SK-N-SH (cell line): Measurements from ENCODE around the gene OR52B4. TPM values are rescaled to one million over a fixed set of nuclear protein-coding genes. Genes with fewer than 3 reads are reported as not detected.

ENCODE experiments used
- CTCF ChIA-PET: fragments of 300-600, 350-600 bp; formaldehyde crosslinking; extraction: SDS; loops from one replicate; lab custom pipeline; 2021; lab: Yijun Ruan, JAX
- POLR2A ChIA-PET: fragments of 350-600 bp; sonication (Branson Sonifier 250); formaldehyde crosslinking; extraction: SDS; loops from one replicate; lab custom pipeline; 2020; ENCODE audit warnings: antibody characterized with exemption, inconsistent platforms; lab: Yijun Ruan, JAX
- DNase-seq: peaks from one replicate; pipeline ENCODE4 v3.0.0; 2012
- H2AFZ ChIP-seq: fragments of 200-600 bp; sonication (generic); 2 replicates; pipeline ENCODE4 v1.8.1; 2016; ENCODE audit warnings: antibody characterized with exemption, mild to moderate bottlenecking, low read depth
- H3F3A ChIP-seq: fragments of 200-600 bp; sonication (generic); replicated peaks from 2 replicates; pipeline ENCODE3; 2016; ENCODE audit warnings: antibody characterized with exemption, mild to moderate bottlenecking; ENCODE audit not compliant: insufficient read depth
- H3K27ac ChIP-seq, 2 experiments: fragments of 200-500 bp in 1 of 2; fragments of 200-600 bp in 1 of 2; sonication (Bioruptor generic) in 1 of 2; sonication (generic), shearing (Covaris generic) in 1 of 2; 2 replicates each; pipeline versions ENCODE4 v1.5.1 to v1.6.1; 2014 to 2016; ENCODE audit warnings: low read depth in 2 of 2, inconsistent platforms in 1 of 2, low read length in 1 of 2, mild to moderate bottlenecking in 1 of 2, mixed read lengths in 1 of 2
- H3K27me3 ChIP-seq: fragments of 200-600 bp; sonication (generic), shearing (Covaris generic); 2 replicates; pipeline ENCODE4 v1.6.1; 2016; ENCODE audit warnings: mixed run types; ENCODE audit not compliant: insufficient read depth
- H3K36me3 ChIP-seq, 2 experiments: fragments of 200-500 bp in 1 of 2; fragments of 200-600 bp in 1 of 2; sonication (Bioruptor generic) in 1 of 2; sonication (generic) in 1 of 2; replicated peaks in 1 of 2; 2 replicates each; pipeline versions ENCODE3 to v1.5.1; 2014 to 2016; ENCODE audit warnings: low read length in 1 of 2, mild to moderate bottlenecking in 1 of 2; ENCODE audit not compliant: insufficient read depth in 2 of 2, control insufficient read depth in 1 of 2
- H3K4me1 ChIP-seq, 2 experiments: fragments of 200-500 bp in 1 of 2; fragments of 200-600 bp in 1 of 2; sonication (Bioruptor generic) in 1 of 2; sonication (generic), shearing (Covaris generic) in 1 of 2; 2 replicates each; pipeline versions ENCODE4 v1.5.1 to v1.6.1; 2014 to 2016; ENCODE audit warnings: low read depth in 1 of 2, low read length in 1 of 2, mixed run types in 1 of 2; ENCODE audit not compliant: insufficient read depth in 2 of 2, control insufficient read depth in 1 of 2
- H3K4me2 ChIP-seq: fragments of 200-600 bp; sonication (generic), shearing (Covaris generic); 2 replicates; pipeline ENCODE4 v1.6.1; 2017; ENCODE audit warnings: mixed run types
- H3K4me3 ChIP-seq, 2 experiments: fragments of 200-500 bp in 1 of 2; fragments of 200-600 bp in 1 of 2; sonication (Bioruptor generic) in 1 of 2; sonication (generic), shearing (Covaris generic) in 1 of 2; 2 replicates each; pipeline versions ENCODE4 v1.5.1 to v1.8.1; 2014 to 2016; ENCODE audit warnings: low read depth in 2 of 2, inconsistent platforms in 1 of 2, low read length in 1 of 2, mild to moderate bottlenecking in 1 of 2, mixed read lengths in 1 of 2, moderate library complexity in 1 of 2
- H3K79me2 ChIP-seq: fragments of 200-600 bp; sonication (generic); 2 replicates; pipeline ENCODE4 v1.8.1; 2017; ENCODE audit warnings: mild to moderate bottlenecking; ENCODE audit not compliant: insufficient read depth
- H3K9ac ChIP-seq: fragments of 200-600 bp; sonication (generic); 2 replicates; pipeline ENCODE4 v1.6.1; 2017; ENCODE audit warnings: mixed run types
- H3K9me2 ChIP-seq: fragments of 200-600 bp; sonication (generic); 2 replicates; pipeline ENCODE4 v1.6.1; 2017; ENCODE audit warnings: mixed run types
- H3K9me3 ChIP-seq: fragments of 200-600 bp; sonication (generic); 2 replicates; pipeline ENCODE4 v1.6.1; 2017; ENCODE audit warnings: mixed run types, mild to moderate bottlenecking, moderate library complexity
- H4K20me1 ChIP-seq: fragments of 200-600 bp; sonication (generic); 2 replicates; pipeline ENCODE4 v1.6.1; 2017; ENCODE audit warnings: mild to moderate bottlenecking, mixed run types; ENCODE audit not compliant: insufficient read depth
- ELF1 ChIP-seq: IDR thresholded peaks from 2 replicates; pipeline ENCODE4 v1.4.0; 2012
- FOXJ3 ChIP-seq: sonication (generic); formaldehyde crosslinking; IDR thresholded peaks from 2 replicates; pipeline ENCODE4 v1.5.1; 2020; ENCODE audit warnings: mild to moderate bottlenecking, missing genetic modification reagents
- FOXM1 ChIP-seq: IDR thresholded peaks from 2 replicates; pipeline ENCODE4 v1.4.0; 2012; ENCODE audit warnings: low read depth, mild to moderate bottlenecking
- GATA2 ChIP-seq: sonication (generic); formaldehyde crosslinking; IDR thresholded peaks from 2 replicates; pipeline ENCODE4 v1.5.0; 2020; ENCODE audit warnings: mild to moderate bottlenecking, missing genetic modification reagents
- IRF3 ChIP-seq: fragments of 150-350 bp; IDR thresholded peaks from 2 replicates; pipeline ENCODE4 v1.6.1; 2016; ENCODE audit warnings: mild to moderate bottlenecking, low read depth, low read length
- JUND ChIP-seq: IDR thresholded peaks from 2 replicates; pipeline ENCODE4 v1.4.0; 2012
- MEF2A ChIP-seq: IDR thresholded peaks from 2 replicates; pipeline ENCODE4 v1.4.0; 2012; ENCODE audit warnings: low read depth, borderline replicate concordance
- MXI1 ChIP-seq: IDR thresholded peaks from 2 replicates; pipeline ENCODE4 v1.6.1; 2012; ENCODE audit warnings: mild to moderate bottlenecking, low read depth, low read length, improper control_type of control experiment
- NRF1 ChIP-seq: IDR thresholded peaks from 2 replicates; pipeline ENCODE4 v1.6.1; 2012; ENCODE audit warnings: low read depth, mild to moderate bottlenecking, low read length
- PBX3 ChIP-seq: IDR thresholded peaks from 2 replicates; pipeline ENCODE4; 2012
- POLR2AphosphoS5 ChIP-seq: IDR thresholded peaks from 2 replicates; pipeline ENCODE4 v1.6.1; 2012; ENCODE audit warnings: low read depth, low read length
- RAD21 ChIP-seq: IDR thresholded peaks from 2 replicates; pipeline ENCODE4 v1.6.1; 2012; ENCODE audit warnings: mild to moderate bottlenecking, low read length
- REST ChIP-seq: IDR thresholded peaks from 2 replicates; pipeline ENCODE4 v1.6.1; 2012; ENCODE audit warnings: mild to moderate bottlenecking, low read depth, low read length, moderate library complexity
- RFX5 ChIP-seq: IDR thresholded peaks from 2 replicates; pipeline ENCODE4 v1.6.1; 2012; ENCODE audit warnings: mild to moderate bottlenecking, improper control_type of control experiment, low read length
- RXRA ChIP-seq: IDR thresholded peaks from 2 replicates; pipeline ENCODE4 v1.4.0; 2012; ENCODE audit warnings: low read depth, mild to moderate bottlenecking, borderline replicate concordance
- TCF12 ChIP-seq: IDR thresholded peaks from 2 replicates; pipeline ENCODE4 v1.4.0; 2012
- USF1 ChIP-seq: IDR thresholded peaks from 2 replicates; pipeline ENCODE4 v1.4.0; 2012; ENCODE audit warnings: low read depth, borderline replicate concordance
- WGBS: methylation state at CpG from one replicate; pipeline ENCODE4 v1.1.6; 2017; ENCODE audit warnings: low lambda C conversion rate; 5-methylcytosine and 5-hydroxymethylcytosine counted together
- polyA plus RNA-seq, 3 experiments: library from polyadenylated mRNA; depleted of rRNA; stranded (reverse); fragments of >200 nt; gene quantifications; 2 replicates each; pipeline ENCODE4 v1.2.3, GENCODE V29; 2012
- TF ChIP-seq, protein P1 (sequence below): fragments of 200-600 bp; sonication (generic); IDR thresholded peaks from 2 replicates; pipeline ENCODE4 v1.6.1; 2017; ENCODE audit warnings: antibody characterized with exemption, mild to moderate bottlenecking, moderate library complexity
- TF ChIP-seq, protein P2 (sequence below): IDR thresholded peaks from 2 replicates; pipeline ENCODE4 v1.4.0; 2012; ENCODE audit warnings: low read depth

Gene OR52B4
- polyA plus RNA-seq, 1 of the 3 experiments (the other 2 are of a cell fraction): not detected

- TF ChIP-seq REST: no peak
- no peak for TF ChIP-seq ELF1
- TF ChIP-seq, protein P1, sequence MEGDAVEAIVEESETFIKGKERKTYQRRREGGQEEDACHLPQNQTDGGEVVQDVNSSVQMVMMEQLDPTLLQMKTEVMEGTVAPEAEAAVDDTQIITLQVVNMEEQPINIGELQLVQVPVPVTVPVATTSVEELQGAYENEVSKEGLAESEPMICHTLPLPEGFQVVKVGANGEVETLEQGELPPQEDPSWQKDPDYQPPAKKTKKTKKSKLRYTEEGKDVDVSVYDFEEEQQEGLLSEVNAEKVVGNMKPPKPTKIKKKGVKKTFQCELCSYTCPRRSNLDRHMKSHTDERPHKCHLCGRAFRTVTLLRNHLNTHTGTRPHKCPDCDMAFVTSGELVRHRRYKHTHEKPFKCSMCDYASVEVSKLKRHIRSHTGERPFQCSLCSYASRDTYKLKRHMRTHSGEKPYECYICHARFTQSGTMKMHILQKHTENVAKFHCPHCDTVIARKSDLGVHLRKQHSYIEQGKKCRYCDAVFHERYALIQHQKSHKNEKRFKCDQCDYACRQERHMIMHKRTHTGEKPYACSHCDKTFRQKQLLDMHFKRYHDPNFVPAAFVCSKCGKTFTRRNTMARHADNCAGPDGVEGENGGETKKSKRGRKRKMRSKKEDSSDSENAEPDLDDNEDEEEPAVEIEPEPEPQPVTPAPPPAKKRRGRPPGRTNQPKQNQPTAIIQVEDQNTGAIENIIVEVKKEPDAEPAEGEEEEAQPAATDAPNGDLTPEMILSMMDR: no peak
- TF ChIP-seq MEF2A: no peak
- no peak for TF ChIP-seq RAD21
- TF ChIP-seq TCF12: no peak
- no peak for TF ChIP-seq IRF3
- no peak for TF ChIP-seq NRF1
- TF ChIP-seq MXI1: no peak
- no peak for TF ChIP-seq USF1
- TF ChIP-seq POLR2AphosphoS5: no peak
- TF ChIP-seq FOXM1: no peak
- no peak for TF ChIP-seq FOXJ3 (CRISPR knock-in tag)
Observed at GRCh38 chr11:4388221-4388620, 20.0 kb upstream of the OR52B4 start (continued).

DNA sequence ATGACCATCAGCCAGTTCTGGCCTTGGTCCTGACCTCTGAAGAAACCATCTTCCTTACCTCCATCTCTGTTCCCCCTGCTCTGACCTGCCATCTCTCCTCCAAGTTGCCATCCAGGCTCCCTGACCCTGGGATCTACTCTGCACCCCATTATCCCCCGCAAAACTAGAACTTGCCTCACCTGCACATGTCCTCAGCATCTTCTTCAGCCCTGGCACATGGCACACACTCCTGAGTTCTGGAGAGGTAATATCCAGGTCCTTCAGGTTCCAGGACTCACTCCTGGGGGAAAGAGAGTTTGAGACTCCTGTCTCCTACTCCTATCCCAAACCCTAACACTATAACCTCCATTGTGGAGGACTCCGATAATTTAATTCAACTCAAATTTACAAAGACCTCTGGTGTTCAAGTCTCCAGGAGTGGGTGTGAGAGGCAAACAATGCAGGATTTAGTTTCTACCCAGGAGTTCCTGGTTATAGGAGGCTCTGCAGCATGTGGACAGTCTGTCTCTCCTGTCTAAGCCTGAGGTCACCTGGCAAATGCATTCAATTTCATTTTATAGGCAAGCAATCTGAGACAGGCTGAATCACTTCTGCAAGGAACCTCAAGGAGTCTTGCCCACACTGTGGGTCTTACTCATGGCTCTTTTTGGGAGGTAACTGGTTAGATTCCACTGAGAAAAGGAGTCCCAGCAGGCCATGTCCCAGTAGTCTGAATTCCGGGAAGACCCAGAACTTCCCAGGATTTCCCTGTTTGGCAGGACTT lies 18.0 kb upstream of the OR52B4 start:
- ChIA-PET POLR2A (no interaction called here), CTCF (interaction anchor here (0.6 kb wide), 1 partner anchor 1872 kb away, joined by 3 read pairs; no protein-coding TSS in a partner anchor)
- no peak for TF ChIP-seq MXI1
- no peak for TF ChIP-seq PBX3
- TF ChIP-seq NRF1: no peak
- no peak for TF ChIP-seq RFX5
- TF ChIP-seq JUND: no peak
- no peak for TF ChIP-seq RXRA
- no peak for TF ChIP-seq ELF1
- no peak for TF ChIP-seq GATA2
- TF ChIP-seq, protein P2, sequence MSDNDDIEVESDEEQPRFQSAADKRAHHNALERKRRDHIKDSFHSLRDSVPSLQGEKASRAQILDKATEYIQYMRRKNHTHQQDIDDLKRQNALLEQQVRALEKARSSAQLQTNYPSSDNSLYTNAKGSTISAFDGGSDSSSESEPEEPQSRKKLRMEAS: no peak
- TF ChIP-seq, all 33 proteins: peak for 0
- Histone ChIP-seq H3K27me3 (no peaks in the 10 kb centered on the region), H3F3A (no peaks in the 10 kb centered on the region), H3K4me1 (no peaks in the 10 kb centered on the region), H3K79me2 (no peaks in the 10 kb centered on the region), H2AFZ (no peak overlapping the region), H3K36me3 (peaks cover 2 to 21% of the 10 kb centered on the region in 2 experiments), H3K27ac (no peak overlapping the region), H4K20me1 (no peaks in the 10 kb centered on the region), H3K9me3 (no peaks in the 10 kb centered on the region), H3K4me3 (no peak overlapping the region), H3K9ac (no peak overlapping the region), H3K4me2 (no peak overlapping the region), H3K9me2 (no peaks in the 10 kb centered on the region)
- no peak for DNase-seq
- 83% methylated on average over 3 of the region's 3 CpGs for WGBS
